Ovary (tissue), 9 donors: ENCODE measurements around the gene TOM1L2. TPM values are rescaled to one million over a fixed set of nuclear protein-coding genes. Genes with fewer than 3 reads are reported as not detected.

Experiments used
- DNase-seq, 5 donors: peaks; one replicate each; pipeline ENCODE4 v3.0.0-alpha.2; 2019 to 2020
- H3K27ac ChIP-seq, 2 donors: fragments of 200-600 bp; one replicate each; pipeline versions ENCODE4 v1.5.1 to v1.8.0; 2019 to 2022
- H3K27me3 ChIP-seq: fragments of 200-600 bp; one replicate; pipeline ENCODE4 v1.8.0; 2022
- H3K36me3 ChIP-seq: fragments of 200-600 bp; sonication (generic); one replicate; pipeline ENCODE4 v1.5.1; 2019
- H3K4me1 ChIP-seq: one replicate; pipeline ENCODE4 v1.8.1; 2013; ENCODE audit warnings: mild to moderate bottlenecking, moderate library complexity; ENCODE audit not compliant: insufficient read depth
- H3K4me3 ChIP-seq: fragments of 200-600 bp; sonication (generic); one replicate; pipeline ENCODE4 v1.5.1; 2017
- H3K9me3 ChIP-seq, 2 donors: fragments of 200-600 bp in 1 of 2; sonication (generic) in 1 of 2; one replicate each; pipeline versions ENCODE4 v1.5.1 to v1.8.1; 2013 to 2019; ENCODE audit warnings: mild to moderate bottlenecking in 1 of 2, moderate library complexity in 1 of 2
- CTCF ChIP-seq, 3 donors: fragments of 450-650 bp in 2 of 3; fragments of 200-600 bp in 1 of 3; IDR thresholded peaks; one replicate each; pipeline versions ENCODE4 v1.5.1 to v1.8.0; 2016 to 2022; ENCODE audit warnings: antibody characterized with exemption in 3 of 3, mild to moderate bottlenecking in 1 of 3
- EP300 ChIP-seq: sonication (generic); formaldehyde crosslinking; IDR thresholded peaks from one replicate; pipeline ENCODE4 v1.6.1; 2017; ENCODE audit warnings: antibody characterized with exemption
- POLR2A ChIP-seq: fragments of 450-650 bp; IDR thresholded peaks from one replicate; pipeline ENCODE4 v1.6.1; 2017; ENCODE audit warnings: antibody characterized with exemption, mild to moderate bottlenecking, moderate library complexity
- WGBS, 3 donors: extraction: QIAGEN DNeasy Blood & Tissue Kit in 1 of 3; methylation state at CpG; one replicate each; pipeline versions ENCODE4 v1.1.5 to v1.1.7; 2013 to 2017; 5-methylcytosine and 5-hydroxymethylcytosine counted together
- intact Hi-C, 4 donors: fragments of 100-400 bp; cut with DNase I; formaldehyde crosslinking; loops; one replicate each; pipeline versions ENCODE4 v1.11.0 to v1.15.1; 2022 to 2023
- polyA plus RNA-seq, 2 donors: library from polyadenylated mRNA; stranded (reverse); fragments of 200-250 nt in 1 of 2; fragments of 350-450 nt in 1 of 2; fragmentation: Illumina TruSeq in 1 of 2; extraction: RNeasy Lipid Tissue Mini Kit (QIAGEN cat#74804) in 1 of 2; gene quantifications; one replicate each; pipeline ENCODE4 v1.2.3, GENCODE V29; 2013 to 2014
- total RNA-seq, 7 donors: library from RNA; depleted of rRNA in 2 of 7; stranded (reverse); fragments of >200 nt in 2 of 7; fragmentation: NEBNext Ultra II Directional in 3 of 7; extraction: Animal tissue kit (Norgen Biotek cat#: 25700) in 3 of 7; gene quantifications; one replicate each; pipeline versions ENCODE4 v1.1.0 to v1.2.4, GENCODE V29; 2016 to 2023
- donor health status: DM: no; HTN: no; CAD: no; lungs with moderate emphysema.
- donor health status: DM: no; HTN: no; CAD: no.
- donor health status: Bipolar disorder and iron deficiency.
- donor health status: DM: yes; HTN: yes; CAD: no.
- donor health status: DM: no; HTN: no; CAD: no.
- donor health status: DM: yes; HTN: yes; CAD: no.

The TOM1L2 gene
- total and polyA plus RNA-seq, 9 donors = 25.6 to 62.5 (median 45.9) TPM

DNA sequence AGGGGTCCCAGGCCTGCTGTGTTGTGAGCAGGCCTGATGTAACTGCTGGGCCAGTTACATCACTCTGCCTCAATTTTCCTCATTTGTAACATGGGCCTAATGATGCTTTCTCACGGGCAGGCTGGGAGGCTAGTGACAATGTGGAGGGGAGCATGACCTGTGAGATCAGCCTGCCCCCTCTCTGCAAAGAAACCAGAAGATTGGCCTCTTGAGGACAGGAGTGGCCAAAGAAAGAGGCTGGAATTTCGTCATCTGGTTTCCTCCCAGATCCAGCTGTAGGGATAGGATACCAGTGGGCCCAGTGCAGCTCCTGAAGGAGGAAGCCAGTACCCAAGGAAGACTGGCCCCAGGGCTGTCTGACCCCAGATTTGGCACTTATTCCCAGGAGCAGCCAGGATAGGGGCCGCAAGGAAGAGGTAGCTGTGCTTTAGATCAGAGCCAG is 134.8 kb downstream of the TOM1L2 start:
- TF ChIP-seq POLR2A (no peak), CTCF (IDR thresholded peaks at IDR 0.05) (no peak), EP300 (no peak)
- Histone ChIP-seq H3K36me3 (no peaks in the 10 kb centered on the region), H3K27me3 (no peaks in the 10 kb centered on the region), H3K9me3 (no peaks in the 10 kb centered on the region), H3K4me1 (peaks cover 26% of the 10 kb centered on the region), H3K27ac (peak overlapping the region; percentile 91 to 99), H3K4me3 (peak overlapping the region; percentile 76)
- DNase-seq = peak in 4 of 5 donors; percentile 33 to 58 (median 40)
- 50 to 80% (median 72%) methylated on average over 3 of the region's 3 CpGs for WGBS, 3 donors
- intact Hi-C loops = no loop called here

DNA sequence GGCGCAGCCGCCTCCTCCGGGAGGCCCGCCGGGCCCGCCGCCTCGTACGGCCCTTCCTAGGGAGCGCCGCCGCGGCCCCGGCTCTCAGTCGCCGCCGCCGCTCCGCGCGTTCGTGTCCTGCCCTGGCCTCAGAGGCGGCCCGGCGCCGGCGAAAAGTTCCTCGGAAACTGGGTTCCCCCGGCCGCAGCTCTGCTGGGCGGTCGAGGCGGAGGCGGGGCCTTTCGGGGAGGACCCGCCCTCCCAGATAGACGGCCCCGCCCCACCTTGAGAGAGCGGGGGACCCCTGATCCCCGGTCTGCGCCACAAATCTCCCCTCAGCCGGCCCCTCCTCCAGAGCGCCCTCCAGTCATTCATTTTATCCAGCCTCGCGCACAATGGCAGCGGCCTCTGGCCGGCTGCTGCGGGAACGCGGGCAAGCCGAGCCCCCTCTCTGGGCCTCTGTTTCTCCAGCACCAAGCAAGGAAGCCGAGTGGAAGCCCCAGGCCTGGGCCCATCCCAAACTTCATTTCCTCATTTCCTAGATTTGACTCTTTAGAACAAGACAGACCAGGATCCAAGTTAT is 135.3 kb downstream of the TOM1L2 start, which contains the start of gene SREBF1:
Gene SREBF1 (minus strand): TSS at position 169 of the 562 bp plus-strand sequence. CDS start 169 bp downstream, outside the sequence.
- intact Hi-C loops = no loop called here
- Histone ChIP-seq H3K27me3 (no peaks in the 10 kb centered on the region), H3K4me3 (peak within 1 kb of the TSS; percentile 76), H3K27ac (peak within 1 kb of the TSS; percentile 91 to 99), H3K36me3 (no peaks in the 10 kb centered on the region), H3K4me1 (peaks cover 23% of the 10 kb centered on the region), H3K9me3 (no peaks in the 10 kb centered on the region)
- DNase-seq = peak; percentile 63 to 80 (median 70)
- WGBS, 3 donors = 5 to 10% (median 7%) methylated on average over 45 to 52 of the region's 52 CpGs
- no peak for TF ChIP-seq CTCF (IDR thresholded peaks at IDR 0.05)
- no peak for TF ChIP-seq EP300
- TF ChIP-seq POLR2A = no peak

DNA sequence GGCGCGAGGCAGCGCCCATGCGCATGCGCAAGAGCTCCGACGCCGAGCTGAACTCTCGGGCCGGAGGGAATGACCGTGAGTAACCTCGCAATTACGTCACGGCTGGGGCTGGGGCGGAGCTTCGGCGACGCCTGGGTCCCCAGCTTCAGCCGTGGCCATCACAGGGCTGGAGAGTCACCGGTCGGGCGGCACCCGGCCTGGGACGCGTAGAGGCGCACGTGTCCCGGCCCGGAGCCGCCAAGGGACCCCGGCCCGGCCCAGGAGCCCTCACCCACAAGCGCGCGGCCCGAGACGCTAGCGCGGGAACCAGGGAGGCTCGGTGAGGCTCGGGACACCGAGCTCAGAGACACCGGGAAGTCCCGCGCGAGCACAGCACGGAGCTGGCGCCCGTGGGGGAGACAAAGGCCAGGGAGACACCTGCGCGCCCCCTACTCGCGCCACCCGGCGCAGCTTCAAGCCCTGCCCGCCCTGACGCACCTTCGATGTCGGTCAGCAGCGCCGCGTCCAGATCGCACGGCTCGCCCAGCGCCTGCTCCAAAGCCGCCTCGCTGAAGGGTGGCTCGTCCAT is 135.9 kb downstream of the TOM1L2 start:
- H3K4me3 ChIP-seq = peak overlapping the region; percentile 76
- TF ChIP-seq POLR2A (peak; percentile 91), CTCF (IDR thresholded peaks at IDR 0.05) (no peak), EP300 (peak; percentile 65)
- H3K4me1 ChIP-seq = peaks cover 23% of the 10 kb centered on the region
- intact Hi-C loops = no loop called here
- H3K27me3 ChIP-seq = no peaks in the 10 kb centered on the region
- peak overlapping the region; percentile 91 to 99 for H3K27ac ChIP-seq
- DNase-seq = peak; percentile 97 to 99 (median 98)
- H3K9me3 ChIP-seq = no peaks in the 10 kb centered on the region
- H3K36me3 ChIP-seq = no peaks in the 10 kb centered on the region
- 0 to 1% (median 1%) methylated on average over 24 to 69 of the region's 69 CpGs for WGBS, 3 donors

- Histone ChIP-seq H3K9me3 (no peaks in the 10 kb centered on the region), H3K27ac (peak overlapping the region; percentile 91 to 99), H3K4me1 (peaks cover 23% of the 10 kb centered on the region), H3K36me3 (no peaks in the 10 kb centered on the region), H3K4me3 (peak overlapping the region; percentile 76), H3K27me3 (no peaks in the 10 kb centered on the region)
- peak in 1 of 5 donors; percentile 34 for DNase-seq
- 20 to 26% (median 22%) methylated on average over 25 of the region's 25 CpGs for WGBS, 3 donors
- no peak for TF ChIP-seq POLR2A
- peak in 1 of 3 donors; percentile 5 for TF ChIP-seq CTCF (IDR thresholded peaks at IDR 0.05)
- intact Hi-C loops = no loop called here
Observed at GRCh38 chr17:17835415-17836249, 136.6 kb downstream of the TOM1L2 start.
